Measurements from ENCODE around the gene CTTNBP2.

Gene CTTNBP2

GRCh38 chr7:117825132-117825531, 48.1 kb downstream of the CTTNBP2 start:
- TF ChIP-seq GATA2 (IDR thresholded peaks at IDR 0.05; ENCODE audit: low read depth, low read length) (no peak), GATA3 (IDR thresholded peaks at IDR 0.05; ENCODE audit: low read depth, low read length) (no peak)

- no peak for TF ChIP-seq GATA3 (IDR thresholded peaks at IDR 0.05; ENCODE audit: low read depth, low read length)
These were observed 48.6 kb downstream of the CTTNBP2 start for GRCh38 chr7:117824592-117824991.

- TF ChIP-seq GATA2 (IDR thresholded peaks at IDR 0.05; ENCODE audit: low read depth, low read length), result no peak
- TF ChIP-seq GATA3 (IDR thresholded peaks at IDR 0.05; ENCODE audit: low read depth, low read length), result no peak
These were observed 53.7 kb downstream of the CTTNBP2 start for GRCh38 chr7:117819558-117819957.

GRCh38 chr7:117818232-117818631, 55.0 kb downstream of the CTTNBP2 start:
- TF ChIP-seq GATA3 (IDR thresholded peaks at IDR 0.05; ENCODE audit: low read depth, low read length) (no peak), GATA2 (IDR thresholded peaks at IDR 0.05; ENCODE audit: low read depth, low read length) (no peak)

GRCh38 chr7:117816727-117817126, 56.5 kb downstream of the CTTNBP2 start:
- TF ChIP-seq GATA2 (IDR thresholded peaks at IDR 0.05; ENCODE audit: low read depth, low read length) (no peak), GATA3 (IDR thresholded peaks at IDR 0.05; ENCODE audit: low read depth, low read length) (no peak)

GRCh38 chr7:117811696-117812095, 61.5 kb downstream of the CTTNBP2 start:
- no peak for TF ChIP-seq GATA3 (IDR thresholded peaks at IDR 0.05; ENCODE audit: low read depth, low read length)

GRCh38 chr7:117810642-117811512, 62.4 kb downstream of the CTTNBP2 start:
- TF ChIP-seq GATA3 (IDR thresholded peaks at IDR 0.05; ENCODE audit: low read depth, low read length), result no peak
- TF ChIP-seq GATA2 (IDR thresholded peaks at IDR 0.05; ENCODE audit: low read depth, low read length), result no peak

GRCh38 chr7:117809958-117810357, 63.3 kb downstream of the CTTNBP2 start:
- TF ChIP-seq GATA2 (IDR thresholded peaks at IDR 0.05; ENCODE audit: low read depth, low read length), result no peak
- no peak for TF ChIP-seq GATA3 (IDR thresholded peaks at IDR 0.05; ENCODE audit: low read depth, low read length)

GRCh38 chr7:117808910-117809705, 64.1 kb downstream of the CTTNBP2 start:
- TF ChIP-seq GATA3 (IDR thresholded peaks at IDR 0.05; ENCODE audit: low read depth, low read length) (no peak), GATA2 (IDR thresholded peaks at IDR 0.05; ENCODE audit: low read depth, low read length) (no peak)

GRCh38 chr7:117808341-117808757, 64.9 kb downstream of the CTTNBP2 start:
- no peak for TF ChIP-seq GATA3 (IDR thresholded peaks at IDR 0.05; ENCODE audit: low read depth, low read length)
- no peak for TF ChIP-seq GATA2 (IDR thresholded peaks at IDR 0.05; ENCODE audit: low read depth, low read length)

GRCh38 chr7:117807676-117808075, 65.6 kb downstream of the CTTNBP2 start:
- TF ChIP-seq GATA2 (IDR thresholded peaks at IDR 0.05; ENCODE audit: low read depth, low read length) (no peak), GATA3 (IDR thresholded peaks at IDR 0.05; ENCODE audit: low read depth, low read length) (no peak)

- TF ChIP-seq GATA2 (IDR thresholded peaks at IDR 0.05; ENCODE audit: low read depth, low read length) (no peak), GATA3 (IDR thresholded peaks at IDR 0.05; ENCODE audit: low read depth, low read length) (no peak)
These were observed 67.2 kb downstream of the CTTNBP2 start for GRCh38 chr7:117806011-117806410.

- TF ChIP-seq GATA2 (IDR thresholded peaks at IDR 0.05; ENCODE audit: low read depth, low read length), result no peak
- TF ChIP-seq GATA3 (IDR thresholded peaks at IDR 0.05; ENCODE audit: low read depth, low read length), result no peak
These were observed 68.0 kb downstream of the CTTNBP2 start for GRCh38 chr7:117805241-117805640.

- TF ChIP-seq GATA3 (IDR thresholded peaks at IDR 0.05; ENCODE audit: low read depth, low read length), result no peak
- TF ChIP-seq GATA2 (IDR thresholded peaks at IDR 0.05; ENCODE audit: low read depth, low read length), result no peak
These were observed 69.8 kb downstream of the CTTNBP2 start for GRCh38 chr7:117803476-117803875.

GRCh38 chr7:117802660-117803059, 70.6 kb downstream of the CTTNBP2 start:
- no peak for TF ChIP-seq GATA3 (IDR thresholded peaks at IDR 0.05; ENCODE audit: low read depth, low read length)
- TF ChIP-seq GATA2 (IDR thresholded peaks at IDR 0.05; ENCODE audit: low read depth, low read length), result no peak

All from SH-SY5Y (cell line).